ACC112 (cell line): ENCODE data around the gene TMEM135.
"Not testable (repeated sequence)": the region's sequence is repeated elsewhere in the genome, so short reads cannot be mapped to it uniquely, and the experiment has no call there.

Experiments
- H2AFZ ChIP-seq: fragments of 200-600 bp; sonication (generic); one replicate; pipeline ENCODE4 v1.6.0; 2017; ENCODE audit warnings: antibody characterized with exemption, low read length; ENCODE audit not compliant: unreplicated experiment
- H3K27ac ChIP-seq: fragments of 200-600 bp; sonication (generic); 2 replicates; pipeline ENCODE4 v1.5.1; 2014; ENCODE audit warnings: low read depth, mild to moderate bottlenecking, antibody characterized with exemption, low read length, moderate library complexity
- H3K27me3 ChIP-seq: fragments of 200-600 bp; sonication (generic); 2 replicates; pipeline ENCODE4 v1.6.1; 2014; ENCODE audit warnings: mild to moderate bottlenecking, antibody characterized with exemption, low read length, moderate library complexity, mixed read lengths; ENCODE audit not compliant: insufficient read depth
- H3K36me3 ChIP-seq: fragments of 200-600 bp; sonication (generic); 2 replicates; pipeline ENCODE4 v1.6.1; 2016; ENCODE audit warnings: mild to moderate bottlenecking, antibody characterized with exemption, low read length, moderate library complexity, mixed read lengths; ENCODE audit not compliant: insufficient read depth
- H3K4me1 ChIP-seq: fragments of 200-600 bp; sonication (generic); one replicate; pipeline ENCODE4 v1.6.1; 2016; ENCODE audit warnings: low read length, mixed read lengths; ENCODE audit not compliant: insufficient read depth, unreplicated experiment, control insufficient read depth
- H3K4me3 ChIP-seq: fragments of 200-600 bp; sonication (generic); 2 replicates; pipeline ENCODE4 v1.5.1; 2014; ENCODE audit warnings: mild to moderate bottlenecking, low read depth, low read length
- H3K79me2 ChIP-seq: fragments of 200-600 bp; sonication (generic); one replicate; pipeline ENCODE4 v1.6.0; 2016; ENCODE audit warnings: low read length; ENCODE audit not compliant: control insufficient read depth, unreplicated experiment, insufficient read depth

TMEM135 gene

DNA sequence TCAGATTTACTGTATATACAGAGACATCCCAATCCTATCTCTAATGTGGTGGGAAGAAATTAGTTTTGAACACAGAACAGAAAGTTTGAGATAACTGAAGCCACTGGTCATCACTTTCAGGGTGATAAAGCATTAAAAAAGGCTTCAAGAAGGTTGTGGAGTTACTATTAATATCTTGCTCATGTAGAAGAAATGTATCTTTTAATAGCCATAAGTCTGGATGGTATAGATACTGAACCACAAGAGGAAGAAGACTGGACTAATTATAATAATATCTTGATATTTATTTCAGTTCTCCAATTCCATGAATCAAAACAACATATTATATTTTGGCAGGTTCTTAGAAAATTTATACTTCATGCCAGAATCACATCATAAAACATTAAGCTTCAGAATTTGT is 137.1 kb downstream of the TMEM135 start:
- H3K4me3 ChIP-seq: no peak overlapping the region
- peaks cover 4% of the 10 kb centered on the region; the same call in 1 of the 2 replicates for H3K36me3 ChIP-seq
- no peaks in the 10 kb centered on the region for H3K27me3 ChIP-seq
- H2AFZ ChIP-seq: no peak overlapping the region
- no peaks in the 10 kb centered on the region for H3K79me2 ChIP-seq
- peaks cover 26% of the 10 kb centered on the region for H3K4me1 ChIP-seq
- no peak overlapping the region for H3K27ac ChIP-seq

DNA sequence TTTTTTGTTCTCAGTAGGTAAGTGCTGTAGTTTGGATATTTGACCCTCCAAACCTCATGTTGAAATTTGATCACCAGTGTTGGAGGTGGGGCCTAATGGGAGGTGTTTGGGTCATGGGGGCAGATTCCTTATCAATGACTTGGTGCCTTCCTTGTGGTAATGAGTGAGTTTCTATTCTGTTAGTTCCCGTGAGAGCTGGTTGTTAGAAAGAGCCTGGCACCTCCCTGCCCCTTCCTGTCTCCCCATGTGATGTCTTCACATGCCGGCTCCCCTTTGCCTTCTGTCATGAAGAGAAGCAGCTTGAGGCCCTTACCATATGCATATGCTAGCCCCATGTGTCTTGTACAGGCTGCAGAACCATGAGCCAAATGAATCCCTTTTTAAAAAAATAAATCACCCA is 138.3 kb downstream of the TMEM135 start:
- H3K4me1 ChIP-seq: peaks cover 26% of the 10 kb centered on the region
- H3K36me3 ChIP-seq: peaks cover 4% of the 10 kb centered on the region; the same call in 1 of the 2 replicates
- H3K27me3 ChIP-seq: no peaks in the 10 kb centered on the region
- no peaks in the 10 kb centered on the region for H3K79me2 ChIP-seq
- H3K27ac ChIP-seq: no peak overlapping the region
- H2AFZ ChIP-seq: no peak overlapping the region
- H3K4me3 ChIP-seq: no peak overlapping the region

GRCh38 chr11:87179621-87180020 is 141.9 kb downstream of the TMEM135 start:
- Histone ChIP-seq H3K4me1 (peaks cover 11% of the 10 kb centered on the region), H3K27me3 (no peaks in the 10 kb centered on the region), H3K79me2 (no peaks in the 10 kb centered on the region), H2AFZ (no peak overlapping the region), H3K4me3 (no peak overlapping the region), H3K27ac (no peak overlapping the region), H3K36me3 (peaks cover 4% of the 10 kb centered on the region; the same call in 1 of the 2 replicates)

DNA sequence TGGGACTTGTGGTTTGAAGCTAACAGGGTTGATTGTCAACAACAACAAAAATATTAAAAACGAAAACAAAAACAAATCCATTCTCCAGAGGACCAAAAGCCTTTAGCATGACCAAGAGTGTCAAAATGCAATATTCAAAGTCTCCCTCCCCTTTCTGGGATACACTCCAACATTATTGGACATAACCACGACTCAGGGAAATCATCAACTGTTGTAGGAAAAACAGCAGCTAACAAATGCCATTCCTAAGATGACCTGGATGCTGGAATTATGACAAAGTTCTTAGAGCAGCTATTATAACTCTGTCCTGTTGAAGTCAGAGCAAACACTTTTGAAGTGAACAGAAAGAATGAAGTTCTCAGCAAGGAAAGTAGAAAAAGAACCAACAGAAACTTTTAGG is 143.0 kb downstream of the TMEM135 start:
- Histone ChIP-seq H3K27ac (no peak overlapping the region), H3K36me3 (peaks cover 4% of the 10 kb centered on the region; the same call in 1 of the 2 replicates), H3K4me3 (no peak overlapping the region), H2AFZ (no peak overlapping the region), H3K27me3 (no peaks in the 10 kb centered on the region), H3K79me2 (no peaks in the 10 kb centered on the region), H3K4me1 (peaks cover 7% of the 10 kb centered on the region)

DNA sequence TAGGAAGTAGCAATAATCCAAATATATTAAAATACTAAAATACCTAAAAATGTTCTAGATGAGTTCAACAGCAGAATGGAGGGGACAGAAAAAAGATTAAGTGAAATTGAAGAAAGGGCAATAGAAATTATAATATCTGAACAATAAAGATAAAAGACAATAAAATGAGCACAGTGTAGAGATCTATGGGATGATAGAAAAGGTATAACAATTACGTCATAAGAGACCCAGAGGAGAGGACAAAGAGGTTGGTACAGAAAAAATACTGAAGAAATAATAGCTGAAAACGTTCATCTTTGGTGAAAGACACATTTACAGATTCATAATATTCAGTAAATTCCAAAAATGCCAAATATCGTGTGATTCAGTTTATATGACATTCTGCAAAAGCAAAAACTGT is 143.4 kb downstream of the TMEM135 start:
- Histone ChIP-seq H3K79me2 (no peaks in the 10 kb centered on the region), H3K4me1 (peaks cover 4% of the 10 kb centered on the region), H3K4me3 (no peak overlapping the region), H3K27ac (no peak overlapping the region), H3K36me3 (peaks cover 4% of the 10 kb centered on the region; the same call in 1 of the 2 replicates), H2AFZ (no peak overlapping the region), H3K27me3 (no peaks in the 10 kb centered on the region)

DNA sequence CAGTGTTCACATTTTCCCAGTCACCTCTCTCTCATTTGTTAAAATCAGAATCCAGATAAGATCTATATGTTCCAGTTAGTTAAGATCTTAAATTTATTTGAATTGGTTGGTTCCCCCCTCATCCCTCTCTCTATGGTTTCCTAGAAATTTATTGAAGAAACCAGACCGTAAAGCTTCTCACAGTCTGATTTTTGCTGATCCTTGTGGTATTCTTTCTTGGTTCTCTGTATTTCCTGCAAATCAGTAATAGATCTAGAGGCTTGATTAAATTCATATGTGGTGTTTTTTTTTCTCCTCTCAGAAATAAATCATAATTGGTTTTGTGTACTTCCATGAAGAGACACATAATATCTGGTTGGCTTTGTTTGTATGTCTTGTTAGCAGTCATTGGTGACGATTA is 147.5 kb downstream of the TMEM135 start:
- no peak overlapping the region for H2AFZ ChIP-seq
- H3K4me1 ChIP-seq: no peaks in the 10 kb centered on the region
- H3K27me3 ChIP-seq: no peaks in the 10 kb centered on the region
- H3K4me3 ChIP-seq: no peak overlapping the region
- H3K36me3 ChIP-seq: no peaks in the 10 kb centered on the region
- no peaks in the 10 kb centered on the region for H3K79me2 ChIP-seq
- H3K27ac ChIP-seq: no peak overlapping the region

DNA sequence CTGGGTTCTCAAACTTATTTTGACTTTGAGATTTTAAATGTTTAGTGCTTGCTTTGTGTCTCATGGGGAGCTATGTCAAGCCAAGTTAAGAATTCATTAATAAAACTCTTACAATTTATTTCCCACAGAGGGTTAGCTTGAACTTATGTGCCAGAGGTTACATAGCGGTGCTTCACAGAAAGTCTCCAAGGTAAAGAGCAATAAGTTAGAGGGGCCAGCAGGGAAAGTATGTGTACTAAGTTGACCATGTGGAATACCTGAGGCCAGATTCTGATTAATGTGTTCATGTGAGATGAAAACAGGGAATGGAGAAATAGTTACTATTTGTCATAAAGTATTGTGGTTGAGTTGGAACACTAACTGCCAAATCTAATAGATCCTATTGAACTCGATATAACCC is 149.3 kb downstream of the TMEM135 start:
- no peak overlapping the region for H3K4me3 ChIP-seq
- H2AFZ ChIP-seq: no peak overlapping the region
- H3K36me3 ChIP-seq: no peaks in the 10 kb centered on the region
- H3K4me1 ChIP-seq: no peaks in the 10 kb centered on the region
- H3K27me3 ChIP-seq: no peaks in the 10 kb centered on the region
- H3K27ac ChIP-seq: no peak overlapping the region
- H3K79me2 ChIP-seq: no peaks in the 10 kb centered on the region

DNA sequence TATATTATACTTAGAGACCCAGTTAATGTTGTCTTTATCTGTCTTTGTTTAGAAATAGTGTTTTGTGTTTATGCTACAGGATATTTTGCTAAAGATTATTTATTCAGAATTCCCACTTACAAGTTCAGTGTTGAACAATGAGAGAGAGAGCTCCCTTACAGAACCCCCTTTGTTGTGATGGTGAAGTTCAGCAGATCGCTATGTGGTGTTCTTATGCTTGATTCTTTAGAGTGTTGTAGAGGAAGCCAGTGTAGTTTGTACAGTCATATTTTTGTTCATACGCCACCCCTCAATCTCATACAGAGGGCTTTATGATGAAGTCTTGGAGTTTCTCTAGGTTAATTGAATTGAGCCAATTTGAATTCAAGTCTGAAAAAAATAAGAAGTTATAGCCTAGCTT is 150.2 kb downstream of the TMEM135 start:
- Histone ChIP-seq H3K4me1 (no peaks in the 10 kb centered on the region), H2AFZ (no peak overlapping the region), H3K79me2 (no peaks in the 10 kb centered on the region), H3K4me3 (no peak overlapping the region), H3K27ac (no peak overlapping the region), H3K36me3 (no peaks in the 10 kb centered on the region), H3K27me3 (no peaks in the 10 kb centered on the region)

DNA sequence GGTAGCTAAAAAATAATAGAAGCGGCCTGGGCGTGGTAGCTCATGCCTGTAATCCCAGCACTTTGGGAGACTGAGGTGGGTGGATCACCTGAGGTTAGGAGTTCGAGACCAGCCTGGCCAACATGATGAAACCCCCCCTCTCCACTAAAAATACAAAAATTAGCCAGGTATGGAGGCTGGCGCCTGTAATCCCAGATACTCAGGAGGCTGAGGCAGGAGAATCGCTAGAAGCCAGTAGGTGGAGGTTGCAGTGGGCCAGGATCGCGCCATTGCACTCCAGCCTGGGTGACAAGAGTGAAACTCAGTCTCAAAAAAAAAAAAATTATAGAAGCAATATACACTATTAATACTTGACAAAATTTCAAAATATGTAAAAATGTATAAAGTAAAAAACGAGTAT is 150.7 kb downstream of the TMEM135 start:
- not testable (repeated sequence) for H3K36me3 ChIP-seq, H3K27ac ChIP-seq, H3K4me3 ChIP-seq, H3K27me3 ChIP-seq, H3K4me1 ChIP-seq, H3K79me2 ChIP-seq, H2AFZ ChIP-seq

DNA sequence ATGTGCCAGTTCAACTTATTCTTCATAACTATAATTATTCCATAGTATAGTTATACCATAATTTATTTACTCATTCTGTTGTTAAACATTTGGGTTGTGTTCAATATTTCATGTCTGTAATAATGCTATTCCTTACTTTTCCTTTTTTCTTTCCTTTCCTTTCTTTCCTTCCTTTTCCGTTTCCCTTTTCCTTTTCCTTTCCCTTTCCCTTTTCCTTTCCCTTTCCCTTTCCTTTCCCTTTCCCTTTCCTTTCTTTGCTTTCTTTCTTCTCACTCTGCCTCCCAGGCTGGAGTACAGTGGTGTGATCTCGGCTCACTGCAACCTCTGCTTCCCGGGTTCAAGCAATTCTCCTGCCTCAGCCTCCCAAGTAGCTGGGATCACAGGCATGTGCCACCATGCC is 151.2 kb downstream of the TMEM135 start:
- H3K36me3 ChIP-seq, H3K27ac ChIP-seq, H3K27me3 ChIP-seq, H2AFZ ChIP-seq, H3K4me1 ChIP-seq, H3K79me2 ChIP-seq, H3K4me3 ChIP-seq: not testable (repeated sequence)

DNA sequence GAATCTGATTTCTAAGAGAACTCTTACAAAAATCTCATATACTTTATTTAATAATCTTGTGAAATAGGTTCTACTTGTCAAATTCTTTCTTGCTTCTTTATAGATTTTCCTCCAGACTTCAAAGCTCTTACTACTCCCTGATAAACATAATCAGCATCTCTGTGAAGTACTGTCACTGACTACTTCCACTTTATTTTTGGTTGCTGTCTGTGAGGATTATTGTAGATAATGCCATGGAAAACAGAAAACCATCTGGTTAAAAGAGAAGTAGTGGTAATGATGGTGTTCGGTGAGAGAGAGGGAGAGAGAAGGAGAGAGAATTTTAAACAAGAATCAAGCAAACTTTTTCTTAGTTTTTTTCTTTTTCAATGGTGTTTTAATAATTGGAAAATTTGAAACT is 152.3 kb downstream of the TMEM135 start:
- no peak overlapping the region for H3K27ac ChIP-seq
- no peaks in the 10 kb centered on the region for H3K27me3 ChIP-seq
- no peaks in the 10 kb centered on the region for H3K4me1 ChIP-seq
- H3K36me3 ChIP-seq: no peaks in the 10 kb centered on the region
- H3K79me2 ChIP-seq: no peaks in the 10 kb centered on the region
- no peak overlapping the region for H3K4me3 ChIP-seq
- no peak overlapping the region for H2AFZ ChIP-seq
